HL-60/S4 (cell line): ENCODE results near the gene ADGB.

Source experiments
- in situ Hi-C: fragments of 300-500 bp; cut with MboI; formaldehyde crosslinking; loops from 2 replicates; pipeline ENCODE4 v1.14.3; 2022; ENCODE audit warnings: low sequenced_read_pairs

The ADGB gene

GRCh38 chr6:146859795-146860495 is 261.2 kb downstream of the ADGB start:
- in situ Hi-C loops: no loop called here

- in situ Hi-C loops: no loop called here
These were observed 261.8 kb downstream of the ADGB start for GRCh38 chr6:146860583-146860982.

DNA sequence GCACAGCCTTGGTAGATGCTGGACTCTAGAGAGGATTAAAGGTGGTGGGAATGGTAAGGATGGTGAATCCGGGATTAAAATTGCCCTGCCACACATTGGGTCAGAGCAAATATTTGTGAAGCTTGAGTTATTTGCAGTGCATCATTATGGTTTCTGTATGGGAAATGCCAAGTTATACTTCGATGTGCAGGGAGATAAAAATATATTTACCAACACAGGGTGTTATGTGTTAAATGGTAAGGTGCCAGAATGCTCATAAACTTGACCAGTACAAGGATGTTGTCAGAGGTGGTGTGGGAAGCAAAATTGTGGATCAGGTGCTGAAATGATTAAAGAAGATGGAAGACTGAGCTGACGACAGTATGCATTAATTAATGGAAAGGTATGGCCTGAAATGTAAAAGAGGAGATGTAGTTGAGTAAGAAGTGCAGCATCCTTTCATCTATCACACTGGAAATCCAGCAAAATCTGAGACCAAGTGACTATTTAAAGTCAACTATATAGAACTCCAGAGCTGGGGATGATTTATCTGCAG is 262.3 kb downstream of the ADGB start:
- in situ Hi-C loops: no loop called here

DNA sequence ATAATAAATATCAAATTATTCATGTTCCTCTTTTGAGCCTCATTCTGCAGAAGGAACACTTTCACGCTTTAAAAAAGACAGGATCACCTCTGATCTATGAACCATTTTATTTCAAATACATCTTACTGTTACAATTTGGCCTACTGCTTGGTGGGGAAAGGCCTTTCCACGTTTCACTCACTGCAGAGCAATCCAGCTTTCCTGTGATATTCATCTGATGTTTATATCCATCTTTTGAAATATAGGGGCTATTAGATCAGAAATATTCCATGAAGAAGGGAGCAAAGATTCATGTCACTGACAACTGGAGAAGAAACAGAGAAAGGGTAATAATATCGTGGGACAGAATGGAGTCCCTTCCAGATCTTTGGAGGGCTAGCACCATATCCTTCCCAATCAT is 262.9 kb downstream of the ADGB start:
- in situ Hi-C loops: no loop called here

DNA sequence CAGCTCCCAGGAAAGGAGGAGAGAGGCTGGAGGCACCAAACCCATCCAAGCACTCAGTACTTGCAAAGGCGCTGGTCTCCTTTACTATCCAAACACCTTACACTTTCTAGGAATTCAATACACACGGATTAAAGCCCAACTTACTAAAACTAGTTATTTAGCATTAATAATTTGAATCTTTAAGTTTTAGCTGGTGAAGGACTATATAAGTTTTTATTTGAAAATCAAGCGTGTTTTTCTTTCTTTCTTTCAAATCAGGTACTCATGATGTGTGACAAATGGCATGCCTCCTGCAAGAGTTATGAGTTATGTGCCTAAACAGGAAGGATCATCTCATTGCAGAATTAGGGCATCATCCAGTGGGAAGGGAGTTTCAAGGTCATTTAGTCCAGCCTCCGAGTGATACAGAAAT is 263.7 kb downstream of the ADGB start:
- in situ Hi-C loops: no loop called here

DNA sequence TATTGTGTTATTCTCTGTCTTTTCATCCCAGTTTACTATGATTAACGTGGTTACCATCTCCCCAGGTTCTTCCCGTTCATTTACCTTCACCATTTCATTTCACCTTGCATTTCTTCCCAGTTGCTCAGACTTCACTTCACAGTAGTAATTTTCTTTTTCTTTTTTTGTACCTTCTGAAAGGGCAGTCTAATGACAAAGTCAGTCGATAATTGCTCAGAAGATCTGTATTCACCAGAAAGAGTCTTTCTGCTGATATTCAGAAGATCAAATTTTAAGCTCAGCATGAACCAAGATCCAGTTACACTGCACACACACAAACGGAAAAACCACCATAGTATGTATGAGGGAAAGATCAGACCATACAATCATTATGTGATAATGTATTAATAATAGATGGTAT is 265.5 kb downstream of the ADGB start:
- in situ Hi-C loops: no loop called here

- in situ Hi-C loops: no loop called here
These were observed 266.1 kb downstream of the ADGB start for GRCh38 chr6:146864885-146865284.
